IPS-18a (cell line): ENCODE data around the gene PRELP.

Experiments
- H3K27ac ChIP-seq: one replicate; pipeline ENCODE4 v1.5.1; 2013; ENCODE audit warnings: low read length
- H3K27me3 ChIP-seq: one replicate; pipeline ENCODE4 v1.6.1; 2013; ENCODE audit warnings: mild to moderate bottlenecking, low read length; ENCODE audit not compliant: control insufficient read depth, insufficient read depth
- H3K36me3 ChIP-seq: one replicate; pipeline ENCODE4 v1.6.1; 2013; ENCODE audit warnings: low read depth, low read length; ENCODE audit not compliant: control insufficient read depth
- H3K4me1 ChIP-seq: one replicate; pipeline ENCODE4 v1.6.1; 2013; ENCODE audit warnings: low read depth, low read length; ENCODE audit not compliant: control insufficient read depth
- H3K4me3 ChIP-seq: one replicate; pipeline ENCODE4 v1.5.1; 2013; ENCODE audit warnings: low read length
- H3K9ac ChIP-seq: one replicate; pipeline ENCODE4 v1.6.1; 2013; ENCODE audit warnings: mild to moderate bottlenecking, low read length, moderate library complexity
- H3K9me3 ChIP-seq: one replicate; pipeline ENCODE4 v1.6.1; 2013; ENCODE audit warnings: low read depth, low read length; ENCODE audit not compliant: control insufficient read depth

The PRELP gene

GRCh38 chr1:203497269-203497777 is 21.7 kb downstream of the PRELP start:
- Histone ChIP-seq H3K36me3 (no peaks in the 10 kb centered on the region), H3K9ac (no peak overlapping the region), H3K4me3 (no peak overlapping the region), H3K27me3 (no peaks in the 10 kb centered on the region), H3K27ac (no peak overlapping the region), H3K4me1 (peaks cover 12% of the 10 kb centered on the region), H3K9me3 (no peaks in the 10 kb centered on the region)

- no peak overlapping the region for H3K9ac ChIP-seq
Observed at GRCh38 chr1:203499643-203500278, 24.2 kb downstream of the PRELP start.

GRCh38 chr1:203500279-203500678 is 24.7 kb downstream of the PRELP start:
- Histone ChIP-seq H3K9ac (no peak overlapping the region), H3K27ac (no peak overlapping the region), H3K4me1 (no peaks in the 10 kb centered on the region), H3K36me3 (no peaks in the 10 kb centered on the region), H3K27me3 (no peaks in the 10 kb centered on the region), H3K4me3 (no peak overlapping the region), H3K9me3 (no peaks in the 10 kb centered on the region)

More at GRCh38 chr1:203499643-203500278, 24.2 kb downstream of the PRELP start:
- H3K4me1 ChIP-seq, result no peaks in the 10 kb centered on the region
- no peak overlapping the region for H3K27ac ChIP-seq
- H3K9me3 ChIP-seq, result no peaks in the 10 kb centered on the region
- H3K36me3 ChIP-seq, result no peaks in the 10 kb centered on the region
- no peaks in the 10 kb centered on the region for H3K27me3 ChIP-seq
- H3K4me3 ChIP-seq, result no peak overlapping the region

GRCh38 chr1:203503836-203504235 is 28.2 kb downstream of the PRELP start:
- no peak overlapping the region for H3K27ac ChIP-seq
- H3K9me3 ChIP-seq, result no peaks in the 10 kb centered on the region
- H3K27me3 ChIP-seq, result no peaks in the 10 kb centered on the region
- no peak overlapping the region for H3K4me3 ChIP-seq
- H3K4me1 ChIP-seq, result peaks cover 19% of the 10 kb centered on the region
- H3K36me3 ChIP-seq, result no peaks in the 10 kb centered on the region
- H3K9ac ChIP-seq, result no peak overlapping the region

GRCh38 chr1:203504400-203505250 is 29.0 kb downstream of the PRELP start:
- no peak overlapping the region for H3K9ac ChIP-seq
- no peaks in the 10 kb centered on the region for H3K27me3 ChIP-seq
- H3K36me3 ChIP-seq, result no peaks in the 10 kb centered on the region
- no peaks in the 10 kb centered on the region for H3K9me3 ChIP-seq
- H3K4me1 ChIP-seq, result peaks cover 25% of the 10 kb centered on the region
- H3K27ac ChIP-seq, result no peak overlapping the region
- no peak overlapping the region for H3K4me3 ChIP-seq

GRCh38 chr1:203505526-203506204 is 30.1 kb downstream of the PRELP start:
- Histone ChIP-seq H3K9ac (no peak overlapping the region), H3K36me3 (no peaks in the 10 kb centered on the region), H3K4me1 (peaks cover 25% of the 10 kb centered on the region), H3K4me3 (no peak overlapping the region), H3K27ac (no peak overlapping the region), H3K27me3 (no peaks in the 10 kb centered on the region), H3K9me3 (no peaks in the 10 kb centered on the region)

- no peak overlapping the region for H3K27ac ChIP-seq
Observed at GRCh38 chr1:203506858-203507626, 31.4 kb downstream of the PRELP start.

GRCh38 chr1:203507759-203508158 is 32.2 kb downstream of the PRELP start:
- Histone ChIP-seq H3K9me3 (no peaks in the 10 kb centered on the region), H3K36me3 (no peaks in the 10 kb centered on the region), H3K9ac (no peak overlapping the region), H3K4me1 (peaks cover 29% of the 10 kb centered on the region), H3K27ac (no peak overlapping the region), H3K27me3 (peaks cover 10% of the 10 kb centered on the region), H3K4me3 (no peak overlapping the region)

More at GRCh38 chr1:203506858-203507626, 31.4 kb downstream of the PRELP start:
- Histone ChIP-seq H3K36me3 (no peaks in the 10 kb centered on the region), H3K9me3 (no peaks in the 10 kb centered on the region), H3K4me3 (no peak overlapping the region), H3K9ac (no peak overlapping the region), H3K27me3 (peaks cover 3% of the 10 kb centered on the region), H3K4me1 (peaks cover 25% of the 10 kb centered on the region)

- no peak overlapping the region for H3K4me3 ChIP-seq
- no peak overlapping the region for H3K9ac ChIP-seq
- H3K36me3 ChIP-seq, result no peaks in the 10 kb centered on the region
- H3K27me3 ChIP-seq, result peaks cover 18% of the 10 kb centered on the region
- H3K9me3 ChIP-seq, result no peaks in the 10 kb centered on the region
- peaks cover 37% of the 10 kb centered on the region for H3K4me1 ChIP-seq
- no peak overlapping the region for H3K27ac ChIP-seq
Observed at GRCh38 chr1:203508463-203509073, 33.0 kb downstream of the PRELP start.

GRCh38 chr1:203509135-203509534 is 33.5 kb downstream of the PRELP start:
- H3K9ac ChIP-seq, result no peak overlapping the region
- no peaks in the 10 kb centered on the region for H3K9me3 ChIP-seq
- H3K36me3 ChIP-seq, result no peaks in the 10 kb centered on the region
- H3K4me1 ChIP-seq, result peaks cover 43% of the 10 kb centered on the region
- H3K4me3 ChIP-seq, result no peak overlapping the region
- H3K27me3 ChIP-seq, result peaks cover 23% of the 10 kb centered on the region
- H3K27ac ChIP-seq, result no peak overlapping the region
